H1 (cell line): ENCODE data around the gene UGT1A6. TPM values are rescaled to one million over a fixed set of nuclear protein-coding genes. Genes with fewer than 3 reads are reported as not detected.

ENCODE experiments used
- CTCF ChIA-PET: fragments of 300-600 bp; sonication (Branson Sonifier 250); formaldehyde crosslinking; loops from one replicate; lab custom pipeline; 2021; ENCODE audit not compliant: partially characterized antibody; lab: Charles Lee
- POLR2A ChIA-PET: fragments of 300-600 bp; sonication (Branson Sonifier 250); formaldehyde crosslinking; loops from one replicate; lab custom pipeline; 2021; ENCODE audit warnings: inconsistent platforms; ENCODE audit not compliant: partially characterized antibody; lab: Charles Lee
- DNase-seq, 2 experiments: peaks; one replicate each; pipeline versions ENCODE4 v3.0.0 to v3.0.0-alpha.2; 2010 to 2022; ENCODE audit warnings: low spot score in 2 of 2, low read depth in 1 of 2, mixed read lengths in 1 of 2
- FAIRE-seq: peaks from 2 replicates; lab custom pipeline; 2011; peaks lifted over from hg19 to GRCh38; lab: Jason Lieb, UNC
- H2AFZ ChIP-seq: 2 replicates; pipeline ENCODE4 v1.8.1; 2012; ENCODE audit warnings: low read length, inconsistent platforms
- H2AK5ac ChIP-seq: 2 replicates; pipeline ENCODE4 v1.6.1; 2013; ENCODE audit warnings: low read depth, low read length
- H2BK120ac ChIP-seq: replicated peaks from 2 replicates; pipeline ENCODE3; 2013; ENCODE audit warnings: low read depth, low read length, inconsistent platforms
- H2BK12ac ChIP-seq: 2 replicates; pipeline ENCODE4 v1.6.1; 2013; ENCODE audit warnings: low read depth, low read length
- H2BK15ac ChIP-seq: 2 replicates; pipeline ENCODE4 v1.6.1; 2013; ENCODE audit warnings: low read length
- H2BK20ac ChIP-seq: 2 replicates; pipeline ENCODE4 v1.6.1; 2013; ENCODE audit warnings: low read length
- H2BK5ac ChIP-seq: 2 replicates; pipeline ENCODE4 v1.6.1; 2013; ENCODE audit warnings: low read depth, low read length
- H3K14ac ChIP-seq: 2 replicates; pipeline ENCODE4 v1.6.1; 2013; ENCODE audit warnings: inconsistent platforms; ENCODE audit not compliant: insufficient read length
- H3K18ac ChIP-seq: 2 replicates; pipeline ENCODE4 v1.6.1; 2013; ENCODE audit warnings: low read length; ENCODE audit errors: extremely low read depth
- H3K23ac ChIP-seq: 2 replicates; pipeline ENCODE4 v1.6.1; 2013; ENCODE audit warnings: inconsistent platforms; ENCODE audit not compliant: insufficient read length
- H3K23me2 ChIP-seq: 2 replicates; pipeline ENCODE4 v1.6.1; 2013; ENCODE audit warnings: low read depth, low read length
- H3K27ac ChIP-seq: 2 replicates; pipeline ENCODE4 v1.6.1; 2011; ENCODE audit warnings: low read depth, low read length, inconsistent platforms
- H3K27me3 ChIP-seq, 4 experiments: replicated peaks in 1 of 4; 1 replicate in 1 of 4; 2 replicates in 3 of 4; pipeline versions ENCODE4 v1.6.1 to v1.8.1; 2011 to 2013; ENCODE audit warnings: low read length in 3 of 4, mild to moderate bottlenecking in 3 of 4, inconsistent platforms in 2 of 4, mixed read lengths in 2 of 4, moderate library complexity in 1 of 4; ENCODE audit not compliant: control insufficient read depth in 3 of 4, insufficient read depth in 3 of 4; ENCODE audit errors: extremely low read depth in 1 of 4
- H3K36me3 ChIP-seq, 4 experiments: 2 replicates each; pipeline versions ENCODE4 v1.6.1 to v1.8.1; 2011 to 2013; ENCODE audit warnings: mild to moderate bottlenecking in 4 of 4, low read length in 3 of 4, moderate library complexity in 2 of 4, control low read depth in 1 of 4, inconsistent platforms in 1 of 4; ENCODE audit not compliant: insufficient read depth in 4 of 4, control insufficient read depth in 2 of 4
- H3K4ac ChIP-seq: replicated peaks from 2 replicates; pipeline ENCODE3; 2013; ENCODE audit warnings: low read length, low read depth, mixed read lengths, inconsistent platforms; ENCODE audit not compliant: insufficient read length
- H3K4me1 ChIP-seq, 4 experiments: replicated peaks in 1 of 4; 1 replicate in 1 of 4; 2 replicates in 3 of 4; pipeline versions ENCODE4 v1.6.1 to v1.8.1; 2011 to 2013; ENCODE audit warnings: low read length in 3 of 4, inconsistent platforms in 2 of 4, mixed read lengths in 1 of 4; ENCODE audit not compliant: insufficient read depth in 4 of 4, control insufficient read depth in 3 of 4
- H3K4me2 ChIP-seq, 2 experiments: 2 replicates each; pipeline versions ENCODE4 v1.6.1 to v1.8.1; 2011 to 2013; ENCODE audit warnings: low read depth in 2 of 2, low read length in 2 of 2, control low read depth in 1 of 2, inconsistent platforms in 1 of 2, mild to moderate bottlenecking in 1 of 2; ENCODE audit not compliant: insufficient read depth in 1 of 2
- H3K4me3 ChIP-seq, 4 experiments: fragments of 200-600, 300-600 bp in 1 of 4; sonication (generic), shearing (Covaris generic), sonication (Bioruptor Twin) in 1 of 4; 2 replicates each; pipeline versions ENCODE4 v1.5.1 to v1.8.1; 2011 to 2016; ENCODE audit warnings: low read length in 4 of 4, low read depth in 3 of 4, control low read depth in 2 of 4, inconsistent platforms in 2 of 4, mild to moderate bottlenecking in 2 of 4, mixed read lengths in 1 of 4, moderate library complexity in 1 of 4; ENCODE audit not compliant: insufficient read depth in 2 of 4; ENCODE audit errors: extremely low read depth in 1 of 4
- H3K56ac ChIP-seq: replicated peaks from 2 replicates; pipeline ENCODE3; 2013; ENCODE audit warnings: low read depth, mild to moderate bottlenecking, mixed read lengths, low read length, inconsistent platforms; ENCODE audit not compliant: insufficient read length
- H3K79me1 ChIP-seq: 2 replicates; pipeline ENCODE4 v1.6.1; 2013; ENCODE audit warnings: low read depth, low read length, control low read depth
- H3K79me2 ChIP-seq, 2 experiments: 2 replicates each; pipeline versions ENCODE4 v1.6.1 to v1.8.1; 2012 to 2013; ENCODE audit warnings: low read length in 2 of 2, mild to moderate bottlenecking in 2 of 2, inconsistent platforms in 1 of 2; ENCODE audit not compliant: insufficient read depth in 2 of 2, control insufficient read depth in 1 of 2
- H3K9ac ChIP-seq, 4 experiments: replicated peaks in 1 of 4; 1 replicate in 1 of 4; 2 replicates in 3 of 4; pipeline versions ENCODE4 v1.6.1 to v1.8.1; 2011 to 2013; ENCODE audit warnings: low read depth in 3 of 4, low read length in 3 of 4, control low read depth in 2 of 4, mild to moderate bottlenecking in 2 of 4, moderate library complexity in 2 of 4, inconsistent platforms in 1 of 4; ENCODE audit errors: extremely low read depth in 1 of 4
- H3K9me3 ChIP-seq, 2 experiments: 2 replicates each; pipeline versions ENCODE4 v1.6.1 to v1.8.1; 2012 to 2013; ENCODE audit warnings: mild to moderate bottlenecking in 2 of 2, moderate library complexity in 2 of 2, control low read depth in 1 of 2, inconsistent platforms in 1 of 2, low read depth in 1 of 2, low read length in 1 of 2, mixed read lengths in 1 of 2; ENCODE audit not compliant: insufficient read depth in 2 of 2
- H4K20me1 ChIP-seq, 2 experiments: replicated peaks in 1 of 2; 2 replicates each; pipeline versions ENCODE3 to v1.8.1; 2011 to 2013; ENCODE audit warnings: inconsistent platforms in 2 of 2, low read length in 2 of 2, mild to moderate bottlenecking in 1 of 2; ENCODE audit not compliant: insufficient read depth in 2 of 2, control insufficient read depth in 1 of 2
- H4K5ac ChIP-seq: 2 replicates; pipeline ENCODE4 v1.6.1; 2013; ENCODE audit warnings: low read length, low read depth, mixed read lengths, inconsistent platforms; ENCODE audit not compliant: insufficient read length
- H4K8ac ChIP-seq: 2 replicates; pipeline ENCODE4 v1.8.0; 2013; ENCODE audit warnings: mild to moderate bottlenecking, moderate library complexity, low read length, inconsistent platforms; ENCODE audit not compliant: insufficient read depth; ENCODE audit errors: extremely low read depth
- H4K91ac ChIP-seq: replicated peaks from 2 replicates; pipeline ENCODE3; 2013; ENCODE audit warnings: low read length, mixed read lengths, inconsistent platforms; ENCODE audit not compliant: insufficient read length
- BCL11A ChIP-seq, 2 experiments: IDR thresholded peaks; one replicate each; pipeline ENCODE4 v1.6.1; 2011; ENCODE audit warnings: low read depth in 2 of 2, low read length in 2 of 2, mild to moderate bottlenecking in 2 of 2
- CEBPB ChIP-seq: IDR thresholded peaks from 2 replicates; pipeline ENCODE4 v1.6.1; 2012; ENCODE audit warnings: low read depth, low read length
- CHD1 ChIP-seq: IDR thresholded peaks from 2 replicates; pipeline ENCODE4 v1.6.1; 2012; ENCODE audit warnings: low read depth, low read length, improper control_type of control experiment
- FOSL1 ChIP-seq: IDR thresholded peaks from 2 replicates; pipeline ENCODE4 v1.6.1; 2011; ENCODE audit warnings: mild to moderate bottlenecking, low read depth, low read length, moderate library complexity; ENCODE audit not compliant: insufficient read depth
- GABPA ChIP-seq: IDR thresholded peaks from 2 replicates; pipeline ENCODE4 v1.6.1; 2011; ENCODE audit warnings: mild to moderate bottlenecking, low read length, moderate library complexity, borderline replicate concordance; ENCODE audit not compliant: insufficient read depth
- KDM5A ChIP-seq: fragments of 200-600 bp; IDR thresholded peaks from 2 replicates; pipeline ENCODE4 v1.7.1; 2012; ENCODE audit warnings: mild to moderate bottlenecking, low read length, inconsistent platforms, mixed read lengths
- NANOG ChIP-seq: IDR thresholded peaks from 2 replicates; pipeline ENCODE4 v1.6.1; 2011; ENCODE audit warnings: low read length, low read depth, mild to moderate bottlenecking, inconsistent platforms; ENCODE audit not compliant: insufficient read depth, poor library complexity, severe bottlenecking
- POU5F1 ChIP-seq: IDR thresholded peaks from 2 replicates; pipeline ENCODE4 v1.6.1; 2011; ENCODE audit warnings: low read depth, mild to moderate bottlenecking, low read length, moderate library complexity
- RFX5 ChIP-seq: IDR thresholded peaks from 2 replicates; pipeline ENCODE4 v1.6.1; 2011; ENCODE audit warnings: low read depth, low read length, improper control_type of control experiment, borderline replicate concordance
- SP4 ChIP-seq: IDR thresholded peaks from 2 replicates; pipeline ENCODE4 v1.6.1; 2012; ENCODE audit warnings: low read length, inconsistent platforms
- TAF1 ChIP-seq: IDR thresholded peaks from 2 replicates; pipeline ENCODE4 v1.6.1; 2011; ENCODE audit warnings: mild to moderate bottlenecking, low read depth, low read length
- TAF7 ChIP-seq: optimal IDR thresholded peaks from 2 replicates; pipeline ENCODE3; 2011; ENCODE audit warnings: low read depth, mild to moderate bottlenecking, inconsistent platforms, low read length, moderate library complexity, borderline replicate concordance
- YY1 ChIP-seq: IDR thresholded peaks from 2 replicates; pipeline ENCODE4 v1.6.1; 2011; ENCODE audit warnings: low read depth, mild to moderate bottlenecking, low read length
- WGBS, 2 experiments: shearing (Covaris generic) in 1 of 2; methylation state at CpG; one replicate each; pipeline versions ENCODE4 v1.1.6 to v1.1.7; 2013 to 2015; ENCODE audit warnings: low lambda C conversion rate in 2 of 2, mixed read lengths in 2 of 2, inconsistent platforms in 1 of 2, low coverage in 1 of 2, missing lambda C conversion rate in 1 of 2; ENCODE audit not compliant: insufficient replicate concordance in 2 of 2, insufficient coverage in 1 of 2, insufficient read length in 1 of 2; ENCODE audit errors: extremely low coverage in 1 of 2, missing lambda C conversion rate in 1 of 2; 5-methylcytosine and 5-hydroxymethylcytosine counted together
- polyA plus RNA-seq, 7 experiments: library from polyadenylated mRNA; depleted of rRNA in 3 of 7; stranded (reverse) in 5 of 7; unstranded in 2 of 7; fragments of >200 nt in 5 of 7; fragments of 200-250 nt in 2 of 7; gene quantifications; 1 replicate in 5 of 7; 2 replicates in 1 of 7; 4 replicates in 1 of 7; pipeline versions ENCODE4 v1.2.1 to v1.2.3, GENCODE V29; 2011 to 2013; ENCODE audit warnings: missing spikeins in 2 of 7, mixed read lengths in 2 of 7
- total RNA-seq: library from RNA; stranded (reverse); fragmentation: NEBNext Ultra II Directional; extraction: Animal tissue kit (Norgen Biotek cat#: 25700); gene quantifications from 2 replicates; pipeline ENCODE4 v1.2.1, GENCODE V29; 2021

UGT1A6 gene
- total and polyA plus RNA-seq, 2 of the 8 experiments (the other 6 are each of a cell fraction or from before 2014, with no cell fraction given), result not detected

GRCh38 chr2:233689501-233689900 lies 3.2 kb upstream of the UGT1A6 start:
- no peak overlapping the region for H3K23ac ChIP-seq
- H3K23me2 ChIP-seq, result peaks cover 2% of the 10 kb centered on the region; the same call in 1 of the 2 replicates
- H3K14ac ChIP-seq, result no peak overlapping the region
- H4K5ac ChIP-seq, result no peak overlapping the region
- H2BK15ac ChIP-seq, result no peak overlapping the region
- DNase-seq (no peak), FAIRE-seq (no peak)
- H3K27ac ChIP-seq, result no peak overlapping the region
- H3K36me3 ChIP-seq, result no peaks in the 10 kb centered on the region
- H2BK5ac ChIP-seq, result no peak overlapping the region
- no peak overlapping the region for H3K4me2 ChIP-seq
- H3K9ac ChIP-seq, result no peak overlapping the region
- no peak overlapping the region; the same call in 1 of the 2 replicates for H2AFZ ChIP-seq
- no peak overlapping the region for H2BK120ac ChIP-seq
- H3K4me3 ChIP-seq, result no peak overlapping the region
- no peak overlapping the region for H2BK20ac ChIP-seq
- ChIA-PET POLR2A (no interaction called here), CTCF (no interaction called here)
- H4K91ac ChIP-seq, result no peak overlapping the region
- H3K79me2 ChIP-seq, result no peaks in the 10 kb centered on the region
- H4K20me1 ChIP-seq, result no peaks in the 10 kb centered on the region
- peaks cover 0 to 2% of the 10 kb centered on the region in 2 experiments; a peak in 1 of 4 replicates for H3K9me3 ChIP-seq
- H3K79me1 ChIP-seq, result no peaks in the 10 kb centered on the region
- H3K18ac ChIP-seq, result no peak overlapping the region
- peaks cover 0 to 8% (median 2%) of the 10 kb centered on the region in 4 experiments; a peak in 1 of 7 replicates for H3K4me1 ChIP-seq
- no peaks in the 10 kb centered on the region for H3K27me3 ChIP-seq
- H2AK5ac ChIP-seq, result no peak overlapping the region
- TF ChIP-seq GABPA, result no peak
- TF ChIP-seq BCL11A (IDR thresholded peaks at IDR 0.05; ENCODE audit: low read depth in 2 of 2, low read length in 2 of 2), result no peak
- TF ChIP-seq SP4, result no peak
- TF ChIP-seq YY1, result no peak
- TF ChIP-seq RFX5, result no peak
- no peak for TF ChIP-seq TAF1
- TF ChIP-seq NANOG, result no peak
- TF ChIP-seq FOSL1, result no peak
- TF ChIP-seq CEBPB, result no peak
- TF ChIP-seq KDM5A, result no peak
- no peak for TF ChIP-seq CHD1
- TF ChIP-seq POU5F1, result no peak
- TF ChIP-seq TAF7, result no peak
- H4K8ac ChIP-seq, result no peak overlapping the region
- 87% methylated on average over 3 of the region's 3 CpGs; no CpG with 5 or more reads in 1 of the 2 experiments for WGBS, 2 experiments
- no peak overlapping the region for H3K56ac ChIP-seq
- H2BK12ac ChIP-seq, result no peak overlapping the region
- H3K4ac ChIP-seq, result no peak overlapping the region
